HFF-Myc (cell line): Measurements from ENCODE around the gene ANKDD1A.

Experiments
- DNase-seq: peaks from one replicate; pipeline ENCODE4 v3.0.0-alpha.2; 2011; ENCODE audit warnings: low read depth; ENCODE audit errors: extremely low read depth
- H3K4me3 ChIP-seq: replicated peaks from 2 replicates; pipeline ENCODE4 v1.5.1; 2011; ENCODE audit warnings: low read depth, mild to moderate bottlenecking, control low read depth, low read length
- TF ChIP-seq, protein P1 (sequence below): IDR thresholded peaks from 2 replicates; pipeline ENCODE4 v1.5.1; 2012; ENCODE audit warnings: mild to moderate bottlenecking, low read depth, low read length, control low read depth; ENCODE audit errors: missing control alignments

Gene ANKDD1A

DNA sequence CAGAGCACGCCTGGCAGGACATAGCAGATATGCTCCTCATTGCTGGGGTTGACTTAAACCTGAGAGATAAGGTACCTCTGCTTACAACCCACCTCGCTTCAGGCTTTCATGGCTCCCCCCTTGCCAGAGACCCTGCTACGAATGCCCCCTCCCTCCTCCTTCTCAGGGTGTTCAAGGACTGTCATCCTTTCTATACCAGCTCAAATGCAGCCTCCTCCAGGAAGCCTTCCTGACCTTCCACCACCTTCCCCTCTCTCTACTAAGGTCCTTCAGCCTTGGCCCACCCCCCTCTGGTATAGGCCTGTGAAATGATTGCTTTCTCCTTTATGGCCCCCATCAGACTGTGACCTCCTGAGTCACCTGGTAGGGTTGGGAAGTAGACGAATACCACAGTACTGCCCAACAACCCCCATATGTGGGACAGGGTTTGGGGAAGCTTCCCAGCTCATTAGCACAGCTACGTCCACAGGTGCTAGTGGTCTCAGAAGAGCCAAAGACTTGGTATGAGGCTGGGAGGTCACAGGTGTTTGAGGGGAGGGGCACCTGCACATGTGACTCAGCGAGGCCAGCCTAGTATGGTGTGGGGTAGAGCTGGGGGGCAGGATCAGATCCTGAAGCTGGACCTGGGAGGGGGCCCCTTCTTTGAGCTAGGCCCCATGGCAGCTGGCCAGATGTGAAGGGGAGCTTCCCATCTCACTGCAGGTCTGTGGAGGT lies 32.0 kb downstream of the ANKDD1A start:
- no peak overlapping the region for H3K4me3 ChIP-seq
- TF ChIP-seq, protein P1, sequence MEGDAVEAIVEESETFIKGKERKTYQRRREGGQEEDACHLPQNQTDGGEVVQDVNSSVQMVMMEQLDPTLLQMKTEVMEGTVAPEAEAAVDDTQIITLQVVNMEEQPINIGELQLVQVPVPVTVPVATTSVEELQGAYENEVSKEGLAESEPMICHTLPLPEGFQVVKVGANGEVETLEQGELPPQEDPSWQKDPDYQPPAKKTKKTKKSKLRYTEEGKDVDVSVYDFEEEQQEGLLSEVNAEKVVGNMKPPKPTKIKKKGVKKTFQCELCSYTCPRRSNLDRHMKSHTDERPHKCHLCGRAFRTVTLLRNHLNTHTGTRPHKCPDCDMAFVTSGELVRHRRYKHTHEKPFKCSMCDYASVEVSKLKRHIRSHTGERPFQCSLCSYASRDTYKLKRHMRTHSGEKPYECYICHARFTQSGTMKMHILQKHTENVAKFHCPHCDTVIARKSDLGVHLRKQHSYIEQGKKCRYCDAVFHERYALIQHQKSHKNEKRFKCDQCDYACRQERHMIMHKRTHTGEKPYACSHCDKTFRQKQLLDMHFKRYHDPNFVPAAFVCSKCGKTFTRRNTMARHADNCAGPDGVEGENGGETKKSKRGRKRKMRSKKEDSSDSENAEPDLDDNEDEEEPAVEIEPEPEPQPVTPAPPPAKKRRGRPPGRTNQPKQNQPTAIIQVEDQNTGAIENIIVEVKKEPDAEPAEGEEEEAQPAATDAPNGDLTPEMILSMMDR = no peak
- no peak for DNase-seq

DNA sequence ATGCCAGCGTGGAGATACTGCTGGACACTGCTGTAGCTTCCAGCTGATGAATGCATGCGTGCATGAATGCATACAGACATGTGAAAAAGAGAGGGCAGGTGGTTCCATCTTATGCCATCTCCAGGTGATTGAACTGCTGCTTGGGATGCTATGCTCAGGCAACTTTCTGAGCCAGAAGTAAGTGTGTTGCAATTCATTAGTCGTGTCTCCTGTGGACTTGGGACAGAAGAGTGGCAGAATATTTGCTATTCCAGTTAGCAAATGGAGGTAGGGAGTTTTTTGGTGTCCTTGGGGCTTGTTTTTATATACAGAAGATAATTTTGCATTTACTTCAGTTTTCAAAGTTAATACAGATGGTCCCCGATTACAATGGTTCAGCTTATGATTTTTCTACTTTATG lies 33.3 kb downstream of the ANKDD1A start:
- no peak for DNase-seq
- H3K4me3 ChIP-seq = no peak overlapping the region
- TF ChIP-seq, protein P1 = no peak

DNA sequence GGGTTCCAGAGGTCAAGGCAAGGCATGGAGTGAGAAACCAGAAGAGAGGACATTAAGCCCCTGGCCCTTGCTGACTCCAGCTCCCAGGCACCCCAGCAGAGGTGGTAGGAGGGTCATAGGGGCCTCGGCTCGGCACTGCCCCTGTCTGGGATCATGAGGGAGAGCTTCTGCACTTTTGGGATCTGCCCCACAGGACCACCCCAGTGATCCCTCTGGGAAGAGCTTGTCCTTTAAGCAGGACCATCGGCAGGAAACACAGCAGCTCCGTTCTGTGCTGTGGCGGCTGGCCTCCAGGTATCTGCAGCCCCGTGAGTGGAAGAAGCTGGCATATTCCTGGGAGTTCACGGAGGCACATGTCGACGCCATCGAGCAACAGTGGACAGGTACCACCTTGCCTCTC lies 35.5 kb downstream of the ANKDD1A start:
- no peak for DNase-seq
- TF ChIP-seq, protein P1 = no peak

DNA sequence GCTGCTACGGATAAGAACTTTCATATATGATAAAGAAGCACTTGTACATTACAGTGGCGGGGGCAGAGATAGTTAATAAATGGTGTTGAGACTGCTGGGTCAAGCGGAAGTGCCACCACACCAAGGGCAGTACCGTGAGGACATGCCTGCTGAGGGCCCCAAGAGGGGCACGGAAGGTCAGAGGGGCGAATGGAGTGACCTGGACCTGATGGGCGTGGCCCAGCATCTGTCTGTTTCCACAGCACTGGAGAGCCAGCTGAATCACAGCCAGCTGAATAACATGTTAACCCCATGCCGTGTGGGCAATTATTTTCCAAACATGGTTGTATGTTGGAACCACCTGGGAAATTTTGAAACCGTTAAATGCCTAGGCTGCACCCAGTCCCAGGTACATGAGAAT lies 37.2 kb downstream of the ANKDD1A start:
- TF ChIP-seq, protein P1 = no peak
- DNase-seq = no peak
- no peak overlapping the region for H3K4me3 ChIP-seq

More for the DNA sequence above, 35.5 kb downstream of the ANKDD1A start:
- H3K4me3 ChIP-seq = no peak overlapping the region

DNA sequence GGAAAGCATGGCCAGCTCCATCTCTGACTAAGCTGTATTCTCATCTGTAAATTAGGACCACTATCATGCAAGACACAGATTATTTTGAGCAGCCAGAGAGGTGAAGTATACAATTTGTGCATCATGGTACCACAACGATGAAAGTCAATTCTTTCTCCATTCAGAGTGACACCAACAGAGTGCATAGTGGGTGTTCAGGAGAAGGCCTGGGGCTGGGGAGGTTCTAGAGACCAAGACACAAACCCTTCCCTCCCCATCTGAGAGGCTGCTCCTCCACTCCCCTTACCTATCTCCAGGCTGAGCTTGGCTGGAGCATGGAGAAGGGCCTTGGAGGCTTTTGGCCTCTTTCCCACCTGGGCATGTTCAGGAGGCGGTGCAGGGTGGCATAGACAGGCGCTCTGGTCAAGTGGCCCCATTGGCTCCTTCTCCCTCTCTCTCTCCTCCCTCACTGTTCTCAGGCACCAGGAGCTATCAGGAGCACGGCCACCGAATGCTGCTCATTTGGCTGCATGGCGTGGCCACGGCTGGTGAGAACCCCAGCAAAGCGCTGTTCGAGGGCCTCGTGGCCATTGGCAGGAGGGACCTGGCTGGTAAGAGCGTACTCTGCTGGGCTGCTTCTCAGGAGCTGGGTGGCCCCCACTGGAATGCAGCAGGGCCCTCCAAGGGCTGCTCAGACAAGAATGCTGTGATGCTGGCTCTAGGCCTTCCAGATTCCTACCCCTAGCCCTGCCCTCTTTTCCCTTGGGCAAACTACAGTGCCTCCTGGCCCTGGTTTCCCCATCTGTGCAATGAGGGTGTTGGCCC lies 37.9 kb downstream of the ANKDD1A start:
- no peak for DNase-seq
- TF ChIP-seq, protein P1 = no peak
- no peak overlapping the region for H3K4me3 ChIP-seq

DNA sequence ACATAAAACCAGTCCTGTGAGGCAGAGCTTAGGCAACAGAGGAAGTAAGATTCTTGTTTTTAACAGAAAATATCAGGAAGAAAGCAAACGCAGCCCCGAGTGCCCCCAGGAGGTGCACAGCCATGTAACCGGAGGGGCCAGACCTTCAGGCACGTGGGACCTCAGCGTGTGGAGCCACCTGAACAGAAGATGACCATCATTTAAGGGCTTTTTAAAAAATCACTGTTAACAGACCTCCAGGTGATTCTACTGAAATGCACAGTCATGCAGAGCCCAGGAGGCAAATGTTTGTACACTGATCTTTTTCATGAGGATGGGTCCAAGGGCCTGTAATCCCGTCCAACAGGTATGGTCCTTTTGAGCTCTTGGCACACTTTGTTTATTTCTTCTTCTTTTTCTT lies 39.2 kb downstream of the ANKDD1A start:
- DNase-seq = no peak
- H3K4me3 ChIP-seq = no peak overlapping the region
- TF ChIP-seq, protein P1 = no peak
